CD4-positive, alpha-beta T cell (primary cell): Measurements from ENCODE around the gene EPC2. TPM values are rescaled to one million over a fixed set of nuclear protein-coding genes. Genes with fewer than 3 reads are reported as not detected.

Experiments
- ATAC-seq: fragments of 200-7000 bp; cut with Tn5 transposase; one replicate; pipeline ENCODE4 v1.10.0; 2022; ENCODE audit warnings: mild to moderate bottlenecking; ENCODE audit not compliant: poor library complexity
- CTCF ChIA-PET: fragments of 350-600 bp; sonication (Branson Sonifier 250); formaldehyde crosslinking; loops from one replicate; lab custom pipeline; 2021; ENCODE audit warnings: antibody characterized with exemption, inconsistent platforms; lab: Charles Lee
- POLR2A ChIA-PET: fragments of 350-600 bp; sonication (Branson Sonifier 250); formaldehyde crosslinking; loops from one replicate; lab custom pipeline; 2021; ENCODE audit warnings: antibody characterized with exemption, inconsistent platforms; lab: Charles Lee
- DNase-seq, 14 experiments: peaks; one replicate each; pipeline ENCODE4 v3.0.0-alpha.2; 2013 to 2020; ENCODE audit warnings: mixed read lengths in 2 of 14
- H3K27ac ChIP-seq, 2 donors: one replicate each; pipeline versions ENCODE4 v1.5.1 to v1.7.0; 2013; ENCODE audit warnings: low read length in 2 of 2, low read depth in 1 of 2, mild to moderate bottlenecking in 1 of 2
- H3K27me3 ChIP-seq, 2 experiments: 1 replicate in 1 of 2; 2 replicates in 1 of 2; pipeline versions ENCODE4 v1.6.1 to v1.7.0; 2013; ENCODE audit warnings: low read length in 2 of 2, control low read depth in 1 of 2, mild to moderate bottlenecking in 1 of 2, moderate library complexity in 1 of 2; ENCODE audit not compliant: insufficient read depth in 2 of 2, control insufficient read depth in 1 of 2
- H3K36me3 ChIP-seq: one replicate; pipeline ENCODE4 v1.6.1; 2013; ENCODE audit warnings: low read length, control low read depth; ENCODE audit not compliant: insufficient read depth
- H3K4me1 ChIP-seq: one replicate; pipeline ENCODE4 v1.6.1; 2013; ENCODE audit warnings: low read length, control low read depth; ENCODE audit not compliant: insufficient read depth
- H3K4me3 ChIP-seq: one replicate; pipeline ENCODE4 v1.5.1; 2013; ENCODE audit warnings: mild to moderate bottlenecking, low read length, moderate library complexity
- H3K9me3 ChIP-seq, 2 experiments: 1 replicate in 1 of 2; 2 replicates in 1 of 2; pipeline versions ENCODE4 v1.6.1 to v1.7.0; 2013; ENCODE audit warnings: low read length in 2 of 2, mild to moderate bottlenecking in 2 of 2, control low read depth in 1 of 2, moderate library complexity in 1 of 2; ENCODE audit not compliant: control insufficient read depth in 1 of 2, insufficient read depth in 1 of 2
- H3K27ac Mint-ChIP-seq: one replicate; pipeline ENCODE4 v1.8.0; 2020; ENCODE audit warnings: mixed read lengths
- H3K27me3 Mint-ChIP-seq: one replicate; pipeline ENCODE4 v1.8.0; 2021; ENCODE audit warnings: mixed read lengths
- H3K36me3 Mint-ChIP-seq: one replicate; pipeline ENCODE4 v1.8.0; 2021; ENCODE audit warnings: low read depth, mixed read lengths
- H3K4me1 Mint-ChIP-seq: one replicate; pipeline ENCODE4 v1.8.0; 2021; ENCODE audit warnings: low read depth, mixed read lengths
- H3K4me3 Mint-ChIP-seq: one replicate; pipeline ENCODE4 v1.8.0; 2020; ENCODE audit warnings: mild to moderate bottlenecking, mixed read lengths
- H3K9me3 Mint-ChIP-seq: one replicate; pipeline ENCODE4 v1.8.0; 2020; ENCODE audit warnings: mixed read lengths
- intact Hi-C, 2 experiments: fragments of 100-400 bp; cut with DNase I in 1 of 2; cut with micrococcal nuclease in 1 of 2; formaldehyde crosslinking; loops; one replicate each; pipeline versions ENCODE4 v1.15.1 to v1.9.0; 2023 to 2025; cut with DNase I, micrococcal nuclease
- total RNA-seq, 174 experiments: library from RNA in 2 of 174; stranded (reverse) in 2 of 174; gene quantifications; one replicate each; pipeline ENCODE4 v1.2.3 and lab custom pipeline; 2021 to 2026
- TF ChIP-seq, protein P1 (sequence below): fragments of 200-600 bp; IDR thresholded peaks from one replicate; pipeline ENCODE4 v1.8.0; 2022; ENCODE audit warnings: antibody characterized with exemption, mild to moderate bottlenecking

Gene EPC2
- total RNA-seq, 2 experiments from 2014 or later, result 79.6 to 85.5 TPM

DNA sequence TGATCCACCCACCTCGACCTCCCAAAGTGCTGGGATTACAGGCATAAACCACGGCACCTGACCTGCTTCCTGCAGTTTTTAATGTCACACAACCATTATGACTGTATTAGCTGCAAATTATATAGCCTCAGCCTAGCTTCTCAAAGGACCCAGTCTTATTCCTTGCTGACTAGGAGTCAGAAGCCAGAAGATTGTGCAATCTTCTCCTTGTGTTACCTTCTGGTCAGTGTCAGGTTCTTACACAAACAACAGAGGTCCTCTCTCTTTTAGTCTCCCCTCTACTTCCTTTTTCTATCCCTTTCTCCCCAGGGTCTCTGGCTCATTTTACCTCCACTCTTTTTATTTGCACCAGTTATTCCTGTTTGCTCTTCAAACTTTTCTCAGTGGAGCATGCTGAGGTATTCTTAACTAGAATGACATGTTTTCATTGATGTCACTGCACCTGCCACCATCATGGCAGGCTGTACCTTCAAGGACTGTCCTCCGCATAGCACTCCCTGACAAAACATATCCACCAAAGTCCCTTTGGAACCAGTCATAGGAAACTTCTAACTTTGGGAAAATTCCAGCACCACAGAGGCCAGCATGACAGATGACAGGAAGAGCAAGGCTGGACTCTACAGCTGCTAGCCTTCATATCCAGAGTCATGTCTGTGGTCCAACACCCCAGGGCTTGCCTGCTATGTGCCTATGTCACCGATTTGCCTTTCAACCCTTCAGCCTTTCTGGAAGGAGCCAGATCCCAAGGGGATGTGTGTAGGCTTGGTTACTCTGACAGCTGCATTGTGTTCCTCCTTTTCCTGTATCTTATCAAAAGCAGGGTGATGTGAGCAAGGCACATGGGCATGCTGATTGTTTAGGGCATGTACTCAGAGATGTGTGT lies 45.2 kb upstream of the EPC2 start:
- Histone ChIP-seq H3K27ac (no peak overlapping the region), H3K9me3 (peaks cover 4 to 12% of the 10 kb centered on the region in 2 experiments), H3K36me3 (no peaks in the 10 kb centered on the region), H3K4me3 (no peak overlapping the region), H3K4me1 (no peaks in the 10 kb centered on the region), H3K27me3 (no peaks in the 10 kb centered on the region)
- Mint-ChIP-seq H3K4me1 (no peaks in the 10 kb centered on the region), H3K27ac (no peak overlapping the region), H3K4me3 (no peak overlapping the region), H3K27me3 (no peaks in the 10 kb centered on the region), H3K36me3 (no peaks in the 10 kb centered on the region), H3K9me3 (peaks cover 6% of the 10 kb centered on the region)
- CTCF ChIA-PET, result interaction anchor here (0.6 kb wide), 1 partner anchor 648 kb away, joined by 3 read pairs; no protein-coding TSS in a partner anchor
- TF ChIP-seq, protein P1, sequence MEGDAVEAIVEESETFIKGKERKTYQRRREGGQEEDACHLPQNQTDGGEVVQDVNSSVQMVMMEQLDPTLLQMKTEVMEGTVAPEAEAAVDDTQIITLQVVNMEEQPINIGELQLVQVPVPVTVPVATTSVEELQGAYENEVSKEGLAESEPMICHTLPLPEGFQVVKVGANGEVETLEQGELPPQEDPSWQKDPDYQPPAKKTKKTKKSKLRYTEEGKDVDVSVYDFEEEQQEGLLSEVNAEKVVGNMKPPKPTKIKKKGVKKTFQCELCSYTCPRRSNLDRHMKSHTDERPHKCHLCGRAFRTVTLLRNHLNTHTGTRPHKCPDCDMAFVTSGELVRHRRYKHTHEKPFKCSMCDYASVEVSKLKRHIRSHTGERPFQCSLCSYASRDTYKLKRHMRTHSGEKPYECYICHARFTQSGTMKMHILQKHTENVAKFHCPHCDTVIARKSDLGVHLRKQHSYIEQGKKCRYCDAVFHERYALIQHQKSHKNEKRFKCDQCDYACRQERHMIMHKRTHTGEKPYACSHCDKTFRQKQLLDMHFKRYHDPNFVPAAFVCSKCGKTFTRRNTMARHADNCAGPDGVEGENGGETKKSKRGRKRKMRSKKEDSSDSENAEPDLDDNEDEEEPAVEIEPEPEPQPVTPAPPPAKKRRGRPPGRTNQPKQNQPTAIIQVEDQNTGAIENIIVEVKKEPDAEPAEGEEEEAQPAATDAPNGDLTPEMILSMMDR, result no peak
- DNase-seq (no peak), ATAC-seq (no peak)
- POLR2A ChIA-PET, result no interaction called here
- intact Hi-C loops, result no loop called here

DNA sequence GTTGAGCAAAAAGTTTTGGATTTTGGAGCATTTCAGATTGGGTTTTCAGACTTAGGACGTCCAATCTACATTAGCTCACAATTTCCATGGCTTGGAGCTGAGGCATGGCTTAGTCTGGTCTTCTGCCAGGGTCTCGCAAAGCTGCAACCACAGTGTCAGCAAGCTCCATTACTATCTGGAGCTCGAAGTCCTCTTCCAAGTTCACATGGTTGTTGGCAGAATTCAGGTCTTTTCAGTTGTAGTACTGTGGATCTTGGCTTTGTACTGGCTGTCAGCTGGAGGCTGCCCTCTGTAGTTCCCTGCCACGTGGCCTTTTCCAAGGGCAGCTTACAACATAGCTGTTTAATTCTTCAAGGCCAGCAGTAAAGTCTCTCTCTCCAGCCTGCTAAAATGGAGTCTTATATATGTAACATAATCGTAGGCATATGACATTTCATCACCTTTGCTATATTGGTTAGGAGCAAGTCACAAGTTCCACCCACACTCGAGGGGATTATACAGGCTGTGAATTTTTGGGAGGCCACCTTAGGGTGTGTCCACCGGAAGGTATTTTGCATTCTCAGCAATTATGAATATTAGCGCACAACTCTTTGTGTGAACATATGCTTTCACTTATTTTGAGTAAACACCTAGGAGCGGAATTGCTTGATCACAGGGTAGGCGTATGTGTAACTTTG lies 41.5 kb upstream of the EPC2 start:
- Histone ChIP-seq H3K36me3 (no peaks in the 10 kb centered on the region), H3K27me3 (no peaks in the 10 kb centered on the region), H3K9me3 (peaks cover 9 to 12% of the 10 kb centered on the region in 2 experiments), H3K4me1 (no peaks in the 10 kb centered on the region), H3K4me3 (no peak overlapping the region), H3K27ac (no peak overlapping the region)
- no peaks in the 10 kb centered on the region for H3K4me1 Mint-ChIP-seq
- DNase-seq (no peak), ATAC-seq (no peak)
- H3K36me3 Mint-ChIP-seq, result no peaks in the 10 kb centered on the region
- H3K27me3 Mint-ChIP-seq, result no peaks in the 10 kb centered on the region
- ChIA-PET CTCF (interaction anchor here (1.8 kb wide), 1 partner anchor 13 kb away, joined by 3 read pairs; no protein-coding TSS in a partner anchor), POLR2A (no interaction called here)
- no peak overlapping the region for H3K27ac Mint-ChIP-seq
- intact Hi-C loops, result no loop called here
- TF ChIP-seq, protein P1, result no peak
- H3K9me3 Mint-ChIP-seq, result peaks cover 6% of the 10 kb centered on the region
- H3K4me3 Mint-ChIP-seq, result no peak overlapping the region

- Mint-ChIP-seq H3K4me3 (no peak overlapping the region), H3K9me3 (peaks cover 6% of the 10 kb centered on the region), H3K4me1 (no peaks in the 10 kb centered on the region), H3K36me3 (no peaks in the 10 kb centered on the region), H3K27me3 (no peaks in the 10 kb centered on the region), H3K27ac (no peak overlapping the region)
- Histone ChIP-seq H3K4me3 (no peak overlapping the region), H3K27me3 (no peaks in the 10 kb centered on the region), H3K4me1 (no peaks in the 10 kb centered on the region), H3K9me3 (peaks cover 9 to 12% of the 10 kb centered on the region in 2 experiments), H3K36me3 (no peaks in the 10 kb centered on the region), H3K27ac (no peak overlapping the region)
- TF ChIP-seq, protein P1, result no peak
- intact Hi-C loops, result no loop called here
- ChIA-PET POLR2A (no interaction called here), CTCF (interaction anchor here (1.8 kb wide), 1 partner anchor 14 kb away, joined by 3 read pairs; no protein-coding TSS in a partner anchor)
- no peak for ATAC-seq
- DNase-seq, result no peak
Observed at GRCh38 chr2:148603562-148603920, 41.0 kb upstream of the EPC2 start.
